Ammon's horn (tissue), 1 donor: Measurements from ENCODE around the gene NLGN4X.

ENCODE experiments used
- DNase-seq: peaks from one replicate; pipeline ENCODE4 v3.0.0-alpha.2; 2016; ENCODE audit warnings: low spot score

The NLGN4X gene

DNA sequence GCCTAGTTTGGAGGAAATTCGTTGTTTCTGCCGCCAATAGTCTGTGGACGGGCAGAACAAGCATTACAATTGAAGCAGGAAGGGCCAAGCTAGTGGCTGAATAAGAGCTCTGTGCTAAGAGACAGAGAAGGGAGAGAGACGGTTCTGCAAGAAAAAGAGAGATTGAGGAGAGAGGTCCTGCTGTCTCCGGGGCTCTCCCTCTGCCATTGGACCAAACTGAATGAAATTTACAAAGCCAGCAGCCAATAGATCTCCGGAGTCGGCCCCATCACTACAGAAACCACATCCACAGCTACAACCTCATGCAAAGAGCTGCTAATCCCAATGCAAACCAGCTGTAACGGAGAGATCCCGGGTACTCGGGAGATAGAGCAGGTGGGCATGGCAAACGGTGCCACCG, at the start of gene NLGN4X:
NLGN4X (minus strand) TSS at position 148 of the 400 bp plus-strand sequence. CDS start 77,401 bp downstream, outside the sequence.
- peak; percentile 76 for DNase-seq

DNA sequence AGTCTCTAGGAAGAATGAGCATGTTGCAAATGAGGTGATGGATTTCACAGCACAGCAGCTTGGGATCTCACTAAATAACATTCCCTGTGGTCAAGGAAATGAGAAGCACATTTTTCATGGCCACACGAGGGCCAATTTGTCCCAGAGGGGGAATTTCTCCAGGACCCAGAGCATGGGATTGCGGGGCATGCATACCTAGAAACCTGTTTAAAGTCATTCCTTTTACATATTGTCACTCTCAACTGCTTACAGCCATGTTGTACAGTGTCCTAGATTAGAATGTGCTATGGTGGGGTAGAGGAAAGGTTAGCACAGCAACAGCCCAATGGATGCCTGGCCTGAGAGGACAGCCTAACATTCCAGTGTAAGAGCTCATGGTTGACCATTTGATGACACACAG, 37.4 kb upstream of the NLGN4X start:
- no peak for DNase-seq

DNA sequence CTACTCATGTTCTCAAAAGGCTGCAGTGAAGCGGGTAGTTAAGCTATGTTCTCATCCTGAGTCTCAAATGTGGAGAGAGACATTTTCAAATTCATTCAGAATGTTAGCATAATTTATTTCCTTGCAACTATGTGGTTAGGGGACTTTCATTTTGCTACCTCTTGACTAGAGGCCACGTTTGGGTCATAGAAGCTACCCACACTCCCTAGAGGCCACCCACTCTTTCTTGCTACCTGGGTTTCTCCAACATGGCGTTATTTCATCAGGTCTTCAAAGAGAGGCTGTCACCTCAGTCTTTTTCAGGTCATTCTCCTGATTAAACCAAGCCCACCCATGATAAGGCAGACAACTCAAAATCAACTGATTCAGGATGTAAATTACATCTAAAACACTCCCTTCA, 34.3 kb upstream of the NLGN4X start:
- no peak for DNase-seq

DNA sequence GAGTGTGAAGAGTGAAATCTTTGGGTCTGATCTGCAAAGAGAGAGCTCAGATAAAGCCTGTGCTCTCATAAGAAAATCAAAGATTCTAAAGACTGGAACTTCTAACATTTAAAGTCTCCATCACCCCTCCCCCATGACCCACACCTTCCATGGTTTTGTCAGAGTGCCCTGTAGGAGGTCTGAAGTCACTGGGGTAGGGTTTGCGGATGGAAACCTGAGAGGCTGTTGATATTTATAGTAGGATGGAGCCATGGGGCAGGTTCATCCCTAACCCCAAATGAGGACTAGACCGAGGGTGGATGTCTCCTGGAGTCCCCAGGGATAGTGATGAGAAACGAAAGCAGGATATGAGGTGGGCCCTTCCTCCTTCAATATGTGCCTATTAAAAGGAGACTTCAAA, 28.4 kb upstream of the NLGN4X start:
- DNase-seq: no peak

DNA sequence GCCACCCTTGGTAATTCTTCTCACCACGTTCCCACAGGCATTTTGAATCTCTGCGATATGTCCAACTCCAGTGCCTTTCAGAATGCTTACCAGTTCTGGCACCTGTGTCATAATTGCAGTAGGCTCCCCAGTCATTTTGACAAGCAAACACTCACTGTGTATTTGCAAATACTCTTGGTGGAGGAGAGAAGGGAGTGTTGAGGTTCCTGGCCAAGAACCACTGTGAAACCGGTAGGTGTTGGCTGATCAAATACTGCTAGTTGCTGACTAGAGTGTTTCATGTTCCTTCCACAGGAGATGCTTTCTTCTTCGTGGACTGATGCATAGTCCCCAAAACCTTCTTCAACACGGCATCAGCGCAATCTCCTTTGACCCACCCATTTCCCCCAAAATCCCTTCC, 16.0 kb upstream of the NLGN4X start:
- no peak for DNase-seq

DNA sequence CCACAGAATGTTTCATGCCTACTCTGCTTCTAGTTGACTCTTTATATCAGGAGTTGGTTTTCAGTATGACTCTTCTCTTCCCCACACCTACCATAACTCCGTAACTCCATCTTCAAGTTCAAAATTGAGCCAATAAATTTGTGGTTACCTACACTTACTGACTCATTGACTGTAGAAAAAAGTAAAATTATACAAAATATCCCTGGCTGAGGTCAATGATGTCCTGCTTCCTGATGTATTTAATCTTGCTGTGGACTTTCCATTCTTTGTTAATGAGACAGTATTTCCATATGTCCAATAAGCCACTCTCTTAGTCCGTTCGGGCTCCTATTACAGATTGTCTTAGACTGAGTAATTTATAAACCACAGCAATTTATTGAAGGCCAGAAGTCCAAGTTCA, 9.9 kb upstream of the NLGN4X start:
- no peak for DNase-seq

DNA sequence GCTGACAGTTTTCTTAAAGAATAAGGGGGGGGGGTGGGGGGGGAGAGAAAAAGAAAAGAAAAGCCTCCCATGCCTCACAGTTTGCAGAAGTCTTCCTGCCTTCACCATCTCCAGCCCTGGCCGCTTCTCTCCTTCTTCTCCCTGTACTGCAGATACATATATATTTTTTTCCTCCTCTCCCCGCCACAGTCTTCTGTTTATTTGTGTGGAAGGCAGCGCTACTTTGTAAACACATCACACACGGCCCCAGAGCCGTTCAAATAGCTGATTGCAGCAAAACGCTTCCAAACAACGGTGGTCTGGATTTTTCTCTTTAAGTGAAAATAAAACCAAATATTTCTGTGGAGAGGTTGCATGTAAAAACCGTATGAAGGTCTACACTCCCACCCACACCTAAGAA, 732 bp downstream of the NLGN4X start:
- DNase-seq: no peak

DNA sequence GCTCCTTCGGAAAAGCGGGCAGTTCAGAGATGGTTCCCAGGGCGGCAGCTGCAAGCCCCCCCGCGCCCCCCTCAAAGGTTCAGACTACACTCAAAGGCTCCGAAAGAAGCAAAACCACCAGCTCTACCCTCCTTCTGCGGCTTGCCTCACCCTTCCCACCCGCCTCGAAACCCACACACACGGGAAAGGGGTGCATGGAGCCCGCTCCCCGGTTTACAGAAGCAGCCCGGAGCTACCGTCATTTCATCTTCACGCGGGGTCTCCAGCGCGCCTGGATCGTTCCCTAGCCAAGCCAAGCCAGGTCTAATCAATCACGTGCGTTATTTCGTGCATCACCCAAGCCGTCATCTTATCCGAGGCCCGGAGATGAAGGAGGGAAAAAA, 1.2 kb downstream of the NLGN4X start:
- peak; percentile 13 for DNase-seq

DNA sequence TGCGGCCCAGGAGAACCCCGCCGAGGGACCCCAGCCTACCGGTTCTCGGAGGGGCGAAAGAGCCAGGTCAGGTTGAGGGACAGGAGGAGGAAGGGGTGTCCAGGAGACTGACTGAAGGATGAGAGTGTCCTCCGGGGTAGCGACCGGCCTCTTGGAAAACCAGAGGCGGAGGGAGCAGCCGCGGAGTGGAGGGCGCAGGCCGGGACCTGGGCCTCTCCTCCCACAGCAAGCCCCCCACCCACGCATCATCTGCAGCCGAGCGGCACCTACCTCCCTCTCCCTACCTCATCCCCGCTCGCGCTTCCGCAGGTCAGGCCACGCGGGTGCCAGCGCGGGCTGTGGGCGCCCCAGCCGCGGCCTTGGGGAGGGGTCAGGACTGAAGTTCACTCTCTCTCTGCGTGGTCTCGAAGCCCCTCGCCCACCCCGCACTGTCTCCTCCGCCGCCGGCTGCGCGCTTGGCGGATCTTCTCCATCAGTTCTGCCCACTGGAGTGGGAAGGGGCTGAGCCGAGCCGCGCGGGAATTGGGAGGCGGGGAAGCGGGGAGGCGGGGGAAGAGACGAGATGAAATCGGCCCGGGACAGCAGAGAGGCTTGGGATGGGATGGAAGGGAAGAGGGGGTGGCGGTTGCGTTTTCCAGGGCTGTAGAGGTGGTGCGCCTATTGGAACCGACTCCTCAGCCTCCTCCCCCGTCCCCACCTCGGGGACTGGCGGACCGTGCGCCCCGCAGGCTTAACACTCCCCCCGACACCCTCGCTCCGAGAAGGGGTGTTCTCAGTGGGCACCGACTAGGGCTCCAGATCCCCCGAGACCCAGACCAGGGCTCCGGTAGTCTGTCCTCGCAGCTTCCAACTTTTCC, 1.8 kb downstream of the NLGN4X start:
- DNase-seq: peak; percentile 5

DNA sequence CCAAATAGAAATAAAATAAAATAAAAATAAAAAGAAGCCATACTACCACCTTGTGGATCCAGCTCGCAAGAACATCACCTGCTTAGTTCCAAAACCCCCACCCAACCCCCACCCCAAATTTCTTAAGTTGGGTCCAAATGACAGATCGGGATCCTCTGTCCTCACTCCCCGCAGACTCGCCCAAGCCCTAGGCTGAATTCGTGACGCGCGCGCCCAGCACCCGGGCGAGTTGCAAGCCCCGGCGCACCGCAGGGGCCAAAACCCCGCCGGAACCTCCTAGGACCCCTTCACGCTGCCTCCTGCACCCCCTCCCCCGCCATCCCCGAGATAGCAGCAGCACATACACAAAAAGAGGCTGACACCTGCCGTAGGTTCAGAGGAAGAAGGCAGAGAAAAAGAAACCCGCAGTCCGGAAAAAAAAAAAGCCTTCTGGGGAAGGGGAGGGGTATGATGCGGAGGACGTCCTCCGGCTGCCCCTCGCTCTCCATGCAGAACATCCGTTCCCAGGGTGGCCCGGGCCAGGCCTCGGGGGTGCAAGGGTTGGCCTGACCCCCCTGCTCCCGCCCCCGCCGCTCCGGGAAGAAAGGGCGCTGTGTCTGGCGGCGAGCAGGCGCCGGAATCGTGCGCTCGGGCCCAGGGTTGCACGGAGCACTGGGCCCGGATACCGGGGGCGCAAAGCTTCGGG, 2.6 kb downstream of the NLGN4X start:
- peak; percentile 35 for DNase-seq

DNA sequence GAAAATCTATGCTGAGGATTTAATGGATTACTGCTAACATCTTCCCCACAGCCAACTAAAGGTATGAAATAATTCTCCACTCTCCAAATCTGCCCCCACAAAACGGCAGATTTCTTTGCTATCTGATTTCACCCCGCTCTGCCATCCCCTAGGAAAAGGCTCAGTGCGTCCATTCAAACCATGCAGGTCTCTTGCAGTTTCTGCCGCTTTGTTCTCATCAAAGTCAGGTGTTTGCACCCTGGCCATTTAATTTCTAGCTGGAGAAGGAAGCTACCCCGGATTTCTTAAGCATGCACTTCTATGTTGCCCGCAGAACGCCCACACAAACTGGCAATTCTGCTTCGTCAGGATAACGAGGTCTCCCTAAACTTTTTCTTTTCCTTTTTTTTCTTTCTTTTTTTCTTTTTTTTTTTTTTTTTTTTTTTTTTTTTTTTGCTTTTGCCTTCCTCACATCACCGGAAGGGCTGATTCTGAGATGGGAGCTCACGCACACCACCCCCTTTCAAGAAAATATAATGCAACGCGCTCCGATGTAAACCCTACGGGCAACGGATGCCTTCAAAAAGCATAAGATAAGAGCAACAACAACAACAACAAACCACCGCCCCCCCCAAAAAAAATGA, 3.3 kb downstream of the NLGN4X start:
- no peak for DNase-seq

DNA sequence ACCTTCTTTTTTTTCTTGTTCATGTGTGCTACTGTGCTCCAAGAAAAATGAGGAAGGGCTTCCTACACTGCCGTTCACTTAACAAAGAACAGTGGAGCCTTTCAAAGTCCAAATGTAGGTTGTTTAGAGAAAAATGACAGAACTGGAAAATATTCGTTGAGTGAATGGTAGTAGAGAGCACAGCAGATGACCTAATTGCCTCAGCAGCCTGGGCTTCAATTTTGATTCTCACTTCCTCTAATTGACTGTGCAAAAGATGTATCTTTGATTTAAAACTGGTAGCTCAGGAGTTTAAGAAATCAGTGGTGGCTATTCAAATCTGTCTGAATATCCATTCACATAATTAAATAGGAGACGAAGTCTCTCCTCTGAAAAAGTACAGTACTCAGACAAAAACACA, 5.2 kb downstream of the NLGN4X start:
- no peak for DNase-seq

DNA sequence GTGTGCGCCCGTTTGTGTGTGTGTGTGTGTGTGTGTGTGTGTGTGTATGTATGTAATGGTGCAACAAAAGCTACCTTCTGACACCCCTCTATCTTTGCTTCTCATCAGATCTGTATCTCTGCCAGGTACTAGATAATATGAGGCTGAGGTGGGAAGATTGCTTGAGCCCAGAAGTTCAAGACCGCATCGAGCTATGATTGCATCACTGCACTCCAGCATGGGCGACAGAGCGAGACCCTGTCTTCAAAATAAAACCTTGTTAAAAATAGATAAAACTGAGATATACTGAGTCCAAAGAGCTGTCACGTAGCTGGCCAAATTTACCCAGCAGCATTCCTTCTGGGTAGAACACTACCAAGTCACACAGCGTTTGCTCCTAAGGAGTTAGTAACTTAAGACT, 18.4 kb downstream of the NLGN4X start:
- no peak for DNase-seq

DNA sequence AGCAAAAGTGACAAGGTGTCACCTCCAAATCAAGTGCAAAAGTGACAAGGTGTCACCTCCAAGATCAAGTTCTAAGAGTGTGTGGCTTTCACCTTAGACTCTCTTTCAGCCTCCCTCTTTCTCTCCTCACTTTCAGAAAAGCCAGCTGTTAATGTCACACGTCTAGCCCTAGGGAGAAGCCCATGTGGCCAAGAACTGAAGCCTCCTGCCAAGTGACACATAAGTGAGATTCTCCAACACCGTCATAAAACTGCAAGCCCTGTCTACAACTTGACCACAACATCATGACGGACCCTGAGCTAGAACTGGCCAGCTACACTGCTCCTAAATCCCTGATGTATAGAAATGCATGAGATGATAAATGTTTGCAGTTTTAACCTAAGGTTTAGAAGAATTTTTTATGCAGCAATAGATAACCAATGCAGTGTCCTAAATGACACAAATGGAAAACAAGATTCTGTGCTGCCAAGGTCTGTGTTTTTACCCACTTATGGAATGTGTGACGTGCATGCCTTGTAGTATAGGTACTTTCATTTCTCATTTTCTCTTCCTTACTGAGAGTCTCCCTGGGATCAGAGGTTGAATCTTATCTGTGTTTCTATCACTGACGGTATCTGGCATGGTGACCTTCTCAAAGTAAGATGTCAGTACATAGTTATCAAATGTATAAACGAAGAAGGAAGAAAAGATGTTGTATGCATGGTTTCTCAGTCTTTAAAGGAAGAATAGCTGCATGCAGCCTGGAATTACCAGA, 25.0 kb downstream of the NLGN4X start:
- no peak for DNase-seq

DNA sequence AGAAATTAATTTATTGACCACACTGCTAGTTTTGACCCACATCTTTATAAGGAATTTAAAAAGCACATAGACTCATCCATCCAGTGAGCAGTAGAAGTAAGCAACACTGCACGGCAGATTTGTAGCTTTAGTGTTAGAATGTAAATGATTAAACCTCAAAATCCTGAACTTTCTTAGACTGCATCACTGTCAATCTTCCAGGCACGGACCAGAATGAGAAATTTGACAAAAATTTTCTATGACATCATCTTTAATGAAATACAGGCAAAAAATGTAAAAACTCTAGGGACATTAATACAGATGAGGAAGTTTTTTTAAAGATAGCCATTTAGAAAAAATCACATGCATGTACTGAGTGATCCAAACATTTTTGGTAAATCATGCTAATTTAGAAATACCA, 29.2 kb downstream of the NLGN4X start:
- DNase-seq: no peak

DNA sequence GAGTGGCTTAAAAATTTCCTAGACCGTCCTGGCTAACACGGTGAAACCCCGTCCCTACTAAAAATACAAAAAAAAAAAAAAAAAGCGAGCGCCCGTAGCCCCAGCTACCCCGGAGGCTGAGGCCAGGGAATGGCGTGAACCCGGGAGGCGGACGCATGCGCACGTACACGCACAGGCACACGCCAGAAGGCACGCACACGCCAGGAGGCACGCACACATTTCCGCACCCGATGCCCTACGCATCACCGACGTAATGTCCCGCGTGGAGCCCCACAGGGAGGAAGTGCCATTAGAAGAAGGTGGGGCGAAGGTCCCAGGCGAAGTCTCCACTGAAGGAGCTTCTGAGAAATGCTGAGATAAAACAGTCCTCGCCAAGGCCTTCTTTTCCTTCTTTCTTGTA, 41.4 kb downstream of the NLGN4X start:
- no peak for DNase-seq

DNA sequence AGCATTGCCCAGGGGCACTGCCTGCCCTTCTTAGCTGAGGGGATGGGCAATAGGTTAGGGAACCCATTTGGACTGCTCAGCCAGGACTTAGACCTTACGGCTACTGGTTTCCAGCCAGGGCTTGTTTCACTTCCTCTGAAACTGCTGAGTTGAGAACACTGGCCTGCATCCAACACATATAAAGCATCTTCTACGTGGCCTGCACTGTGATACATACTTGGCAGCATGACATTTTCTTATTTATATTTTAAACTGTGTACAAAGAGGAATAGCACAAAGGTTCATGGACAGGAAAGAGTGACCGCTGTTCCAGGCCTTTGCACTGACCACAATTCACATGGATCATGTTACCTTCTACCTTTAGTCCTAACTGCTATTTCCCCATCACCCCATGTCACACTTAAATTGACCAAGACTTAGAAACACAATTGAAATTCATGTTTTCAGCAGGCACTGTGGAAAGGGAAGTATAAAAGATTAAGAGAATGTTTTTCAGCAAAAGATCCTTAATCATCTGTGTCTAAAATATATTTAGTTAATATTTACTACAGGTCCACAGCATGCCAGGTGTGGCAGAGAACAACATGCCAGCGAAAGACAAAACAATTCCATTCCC, 43.7 kb downstream of the NLGN4X start:
- peak; percentile 1 for DNase-seq

DNA sequence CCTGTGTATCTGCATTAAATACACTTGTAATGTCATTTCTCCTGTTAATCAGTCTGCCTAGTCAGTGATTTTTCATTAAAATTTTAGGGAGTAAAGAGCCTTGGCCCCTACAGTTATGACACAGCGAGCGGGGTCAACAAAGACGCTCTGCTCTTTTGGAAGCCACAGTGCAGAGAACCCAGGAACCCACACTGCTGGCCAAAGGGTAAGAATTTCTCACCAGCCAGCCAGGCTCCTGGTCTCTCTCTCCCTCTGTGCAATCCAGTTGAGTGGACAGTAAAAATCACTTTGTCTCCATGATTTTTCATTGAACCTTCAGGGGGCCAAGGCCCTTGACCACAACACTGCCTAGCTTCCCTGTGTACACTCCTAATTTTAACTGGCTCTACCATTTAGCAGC, 52.8 kb downstream of the NLGN4X start:
- no peak for DNase-seq

DNA sequence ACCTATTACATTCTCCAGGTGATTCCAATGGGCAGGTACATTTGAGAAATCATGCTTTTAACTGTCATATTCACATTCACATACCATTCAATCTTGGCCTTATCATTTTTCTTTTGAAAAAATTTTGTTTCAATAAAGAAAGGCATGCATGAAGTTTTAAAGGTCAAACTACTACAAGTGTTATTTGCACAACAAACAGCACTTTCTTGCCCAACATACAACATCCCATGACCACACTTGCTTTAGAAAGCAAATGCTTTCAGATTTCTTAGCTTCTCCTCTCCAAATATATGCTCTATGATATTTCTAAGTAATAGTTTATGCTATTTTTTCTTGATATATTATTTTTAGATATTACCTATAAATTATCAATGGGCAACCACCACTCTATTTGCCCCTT, 58.2 kb downstream of the NLGN4X start:
- DNase-seq: no peak

DNA sequence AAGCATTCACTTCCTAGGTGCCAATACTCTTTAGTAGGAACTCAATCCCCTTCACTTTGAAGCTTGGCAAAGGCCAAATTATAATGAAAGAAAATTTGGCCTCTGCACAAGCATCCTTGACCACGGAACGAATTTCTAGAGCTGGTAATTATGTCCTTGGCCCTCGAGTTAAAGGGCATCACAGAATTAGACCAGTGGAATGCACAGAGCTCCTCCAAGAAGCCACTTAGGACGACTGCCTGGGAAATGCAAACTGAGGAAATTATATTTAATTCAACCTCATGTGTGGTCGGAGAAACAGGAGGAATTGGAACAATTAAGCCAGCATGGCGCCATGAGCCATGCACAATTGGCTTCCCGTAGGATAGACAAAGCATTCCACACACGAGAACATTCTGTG, 59.3 kb downstream of the NLGN4X start:
- DNase-seq: no peak

DNA sequence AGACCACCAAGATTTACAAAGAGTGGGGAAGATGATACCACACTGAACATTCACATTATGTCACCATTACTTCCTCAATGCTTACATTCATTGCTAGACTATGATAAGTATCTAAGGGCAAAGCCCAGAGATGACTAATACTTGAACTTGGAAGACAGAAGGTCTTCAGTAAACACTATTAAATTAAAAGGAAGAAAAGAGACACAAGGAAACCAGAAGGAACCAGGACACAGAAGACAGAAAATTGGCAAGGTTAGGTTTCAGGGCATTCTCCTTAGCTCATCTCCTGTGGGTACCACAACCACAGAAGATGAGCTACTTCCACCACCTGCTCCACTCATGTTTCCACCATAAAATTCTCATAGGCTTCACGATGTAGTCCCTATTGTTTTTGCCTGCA, 64.9 kb downstream of the NLGN4X start:
- DNase-seq: no peak

DNA sequence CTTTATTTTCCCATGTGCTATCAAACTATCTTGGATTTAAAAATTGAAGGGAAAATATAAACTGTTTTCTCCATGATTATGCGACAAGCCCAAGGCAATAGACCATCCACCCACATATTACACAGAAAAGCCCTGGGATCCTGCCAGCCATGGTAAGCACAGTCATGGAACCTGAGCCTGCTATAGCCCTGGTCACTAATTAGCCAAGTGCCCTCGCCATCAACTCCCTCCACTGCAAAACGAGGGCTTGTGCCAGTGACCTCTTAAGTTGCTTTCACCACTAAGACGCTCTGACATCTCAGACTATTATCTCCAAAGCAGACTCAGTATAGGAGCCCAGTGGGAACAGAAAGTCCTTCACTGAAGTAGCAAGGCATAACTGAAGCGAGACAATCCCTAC, 69.2 kb downstream of the NLGN4X start:
- peak; percentile 4 for DNase-seq
